H1 (cell line): ENCODE data around the gene MAST2.
"Not testable (repeated sequence)": the region's sequence is repeated elsewhere in the genome, so short reads cannot be mapped to it uniquely, and the experiment has no call there.

Experiments used
- CHD2 ChIP-seq: IDR thresholded peaks from 2 replicates; pipeline ENCODE4 v1.6.1; 2012; ENCODE audit warnings: low read length, improper control_type of control experiment
- EZH2 ChIP-seq: fragments of 200-600 bp; sonication (generic); IDR thresholded peaks from 2 replicates; pipeline ENCODE4 v1.7.1; 2012; ENCODE audit warnings: low read depth, mild to moderate bottlenecking, moderate library complexity, low read length, inconsistent platforms; ENCODE audit not compliant: severe bottlenecking
- POLR2A ChIP-seq, 2 experiments: IDR thresholded peaks; 1 replicate in 1 of 2; 2 replicates in 1 of 2; pipeline ENCODE4 v1.6.1; 2011; ENCODE audit warnings: low read depth in 2 of 2, low read length in 2 of 2, mild to moderate bottlenecking in 2 of 2; ENCODE audit errors: control extremely low read depth in 1 of 2
- POLR2AphosphoS5 ChIP-seq: IDR thresholded peaks from 2 replicates; pipeline ENCODE4 v1.6.1; 2011; ENCODE audit warnings: low read depth, low read length
- SIN3A ChIP-seq, 2 experiments: IDR thresholded peaks in 1 of 2; conservative IDR thresholded peaks in 1 of 2; 2 replicates each; pipeline ENCODE4 v1.6.1; 2011 to 2012; ENCODE audit warnings: low read length in 2 of 2, improper control_type of control experiment in 1 of 2, low read depth in 1 of 2, mild to moderate bottlenecking in 1 of 2
- SRF ChIP-seq: IDR thresholded peaks from 2 replicates; pipeline ENCODE4 v1.6.1; 2011; ENCODE audit warnings: mild to moderate bottlenecking, low read depth, low read length, moderate library complexity
- TCF12 ChIP-seq: IDR thresholded peaks from 2 replicates; pipeline ENCODE4 v1.6.1; 2011; ENCODE audit warnings: low read depth, mild to moderate bottlenecking, low read length
- YY1 ChIP-seq: IDR thresholded peaks from 2 replicates; pipeline ENCODE4 v1.6.1; 2011; ENCODE audit warnings: low read depth, mild to moderate bottlenecking, low read length
- TF ChIP-seq, protein P1 (sequence below), 3 experiments: IDR thresholded peaks; 1 replicate in 2 of 3; 2 replicates in 1 of 3; pipeline versions ENCODE4 v1.5.1 to v1.6.1; 2011; ENCODE audit warnings: low read length in 3 of 3, mild to moderate bottlenecking in 3 of 3, inconsistent platforms in 2 of 3, low read depth in 1 of 3, moderate library complexity in 1 of 3; ENCODE audit not compliant: insufficient read depth in 1 of 3; ENCODE audit errors: control extremely low read depth in 1 of 3
- TF ChIP-seq, protein P2 (sequence below): IDR thresholded peaks from 2 replicates; pipeline ENCODE4 v1.6.1; 2011; ENCODE audit warnings: low read length, improper control_type of control experiment
- TF ChIP-seq, protein P3 (sequence below): IDR thresholded peaks from 2 replicates; pipeline ENCODE4 v1.6.1; 2012; ENCODE audit warnings: inconsistent platforms

DNA sequence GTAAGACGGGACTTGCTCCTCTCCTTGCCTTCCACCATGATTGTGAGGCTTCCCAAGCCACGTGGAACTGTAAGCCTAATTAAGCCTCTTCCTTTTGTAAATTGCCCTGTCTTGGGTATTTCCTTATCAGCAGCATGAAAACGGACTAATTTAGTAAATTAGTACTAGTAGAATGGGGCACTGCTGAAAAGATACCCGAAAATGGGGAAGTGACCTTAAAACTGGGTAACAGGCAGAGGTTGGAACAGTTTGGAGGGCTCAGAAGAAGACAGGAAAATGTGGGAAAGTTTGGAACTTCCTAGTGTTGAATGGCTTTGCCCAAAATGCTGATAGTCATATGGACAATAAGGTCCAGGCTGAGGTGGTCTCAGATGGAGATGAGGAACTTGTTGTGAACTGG, 253.8 kb downstream of the MAST2 start:
- not testable (repeated sequence) for TF ChIP-seq SIN3A (conservative IDR thresholded peaks at IDR 0.05 in 1 of 2, IDR thresholded peaks at IDR 0.05 in 1 of 2; ENCODE audit: low read depth in 1 of 2, low read length in 2 of 2); CHD2; POLR2A (IDR thresholded peaks at IDR 0.05; ENCODE audit: control extremely low read depth in 1 of 2, low read depth in 2 of 2, low read length in 2 of 2); YY1; TCF12; EZH2; SRF; POLR2AphosphoS5
- TF ChIP-seq, protein P1, sequence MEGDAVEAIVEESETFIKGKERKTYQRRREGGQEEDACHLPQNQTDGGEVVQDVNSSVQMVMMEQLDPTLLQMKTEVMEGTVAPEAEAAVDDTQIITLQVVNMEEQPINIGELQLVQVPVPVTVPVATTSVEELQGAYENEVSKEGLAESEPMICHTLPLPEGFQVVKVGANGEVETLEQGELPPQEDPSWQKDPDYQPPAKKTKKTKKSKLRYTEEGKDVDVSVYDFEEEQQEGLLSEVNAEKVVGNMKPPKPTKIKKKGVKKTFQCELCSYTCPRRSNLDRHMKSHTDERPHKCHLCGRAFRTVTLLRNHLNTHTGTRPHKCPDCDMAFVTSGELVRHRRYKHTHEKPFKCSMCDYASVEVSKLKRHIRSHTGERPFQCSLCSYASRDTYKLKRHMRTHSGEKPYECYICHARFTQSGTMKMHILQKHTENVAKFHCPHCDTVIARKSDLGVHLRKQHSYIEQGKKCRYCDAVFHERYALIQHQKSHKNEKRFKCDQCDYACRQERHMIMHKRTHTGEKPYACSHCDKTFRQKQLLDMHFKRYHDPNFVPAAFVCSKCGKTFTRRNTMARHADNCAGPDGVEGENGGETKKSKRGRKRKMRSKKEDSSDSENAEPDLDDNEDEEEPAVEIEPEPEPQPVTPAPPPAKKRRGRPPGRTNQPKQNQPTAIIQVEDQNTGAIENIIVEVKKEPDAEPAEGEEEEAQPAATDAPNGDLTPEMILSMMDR (IDR thresholded peaks at IDR 0.05; ENCODE audit: control extremely low read depth in 1 of 3, insufficient read depth in 1 of 3, low read depth in 1 of 3, low read length in 3 of 3): not testable (repeated sequence)
- TF ChIP-seq, protein P2, sequence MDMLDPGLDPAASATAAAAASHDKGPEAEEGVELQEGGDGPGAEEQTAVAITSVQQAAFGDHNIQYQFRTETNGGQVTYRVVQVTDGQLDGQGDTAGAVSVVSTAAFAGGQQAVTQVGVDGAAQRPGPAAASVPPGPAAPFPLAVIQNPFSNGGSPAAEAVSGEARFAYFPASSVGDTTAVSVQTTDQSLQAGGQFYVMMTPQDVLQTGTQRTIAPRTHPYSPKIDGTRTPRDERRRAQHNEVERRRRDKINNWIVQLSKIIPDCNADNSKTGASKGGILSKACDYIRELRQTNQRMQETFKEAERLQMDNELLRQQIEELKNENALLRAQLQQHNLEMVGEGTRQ: not testable (repeated sequence)
- TF ChIP-seq, protein P3, sequence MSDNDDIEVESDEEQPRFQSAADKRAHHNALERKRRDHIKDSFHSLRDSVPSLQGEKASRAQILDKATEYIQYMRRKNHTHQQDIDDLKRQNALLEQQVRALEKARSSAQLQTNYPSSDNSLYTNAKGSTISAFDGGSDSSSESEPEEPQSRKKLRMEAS: not testable (repeated sequence)
